HCT116 (cell line): ENCODE results near the gene KRAS. TPM values are rescaled to one million over a fixed set of nuclear protein-coding genes. Genes with fewer than 3 reads are reported as not detected.

Source experiments
- ATAC-seq: fragments of 200-7000 bp; cut with Tn5 transposase; 2 replicates; pipeline ENCODE4 v1.9.1; 2020; ENCODE audit warnings: mild to moderate bottlenecking, moderate library complexity
- BruUV-seq: library from RNA; stranded (reverse); fragments of 400-500 nt; replicated peaks from 2 replicates; lab custom pipeline; 2021; lab: Mats Ljungman, UMichigan
- CTCF ChIA-PET: fragments of 300-600 bp; sonication (Branson Sonifier 250); formaldehyde crosslinking; loops from one replicate; lab custom pipeline; 2021; ENCODE audit warnings: antibody characterized with exemption; lab: Charles Lee
- POLR2A ChIA-PET: fragments of 300-600, 350-600 bp; sonication (Branson Sonifier 250); formaldehyde crosslinking; loops from one replicate; lab custom pipeline; 2021; ENCODE audit warnings: antibody characterized with exemption; lab: Charles Lee
- RAD21 ChIA-PET, 2 experiments: fragments of 300-600 bp; sonication (Branson Sonifier 250); formaldehyde crosslinking; loops; one replicate each; lab custom pipeline; 2023; ENCODE audit warnings: low total read pairs in 2 of 2; ENCODE audit not compliant: uncharacterized antibody in 2 of 2, unreplicated experiment in 2 of 2, low non-redundant PET in 1 of 2; lab: Charles Lee
- DNase-seq: peaks from one replicate; pipeline ENCODE4 v3.0.0-alpha.2; 2010; ENCODE audit warnings: low read depth, low spot score
- H2AFZ ChIP-seq: fragments of 200-600 bp; shearing (Covaris generic), sonication (generic); 2 replicates; pipeline ENCODE4 v1.6.1; 2017; ENCODE audit warnings: low read depth, mixed run types, mixed read lengths, antibody characterized with exemption, low read length; ENCODE audit not compliant: poor library complexity, severe bottlenecking
- H3K27ac ChIP-seq: 2 replicates; pipeline ENCODE4 v1.5.1; 2012; ENCODE audit warnings: low read depth, low read length
- H3K27me3 ChIP-seq: fragments of 200-600 bp; sonication (generic); 2 replicates; pipeline ENCODE4 v1.6.1; 2016; ENCODE audit warnings: mixed run types, low read length, mixed read lengths; ENCODE audit not compliant: insufficient read depth
- H3K36me3 ChIP-seq, 2 experiments: fragments of 200-500 bp in 1 of 2; fragments of 200-600 bp in 1 of 2; sonication (Bioruptor generic) in 1 of 2; sonication (generic) in 1 of 2; 2 replicates each; pipeline versions ENCODE4 v1.5.1 to v1.6.1; 2014 to 2016; ENCODE audit warnings: low read length in 2 of 2, inconsistent platforms in 1 of 2, mixed read lengths in 1 of 2, mixed run types in 1 of 2; ENCODE audit not compliant: insufficient read depth in 2 of 2, control insufficient read depth in 1 of 2
- H3K4me1 ChIP-seq, 2 experiments: fragments of 200-600 bp in 1 of 2; sonication (generic) in 1 of 2; 2 replicates each; pipeline versions ENCODE4 v1.5.1 to v1.6.1; 2012 to 2017; ENCODE audit warnings: low read length in 2 of 2, inconsistent platforms in 1 of 2, mild to moderate bottlenecking in 1 of 2, mixed read lengths in 1 of 2, mixed run types in 1 of 2, moderate library complexity in 1 of 2; ENCODE audit not compliant: insufficient read depth in 2 of 2, control insufficient read depth in 1 of 2
- H3K4me2 ChIP-seq: fragments of 200-600 bp; sonication (generic); 2 replicates; pipeline ENCODE4 v1.6.1; 2017; ENCODE audit warnings: mixed run types, low read length, mixed read lengths
- H3K4me3 ChIP-seq, 2 experiments: fragments of 200-600 bp in 1 of 2; sonication (generic) in 1 of 2; replicated peaks in 1 of 2; 2 replicates each; pipeline ENCODE4 v1.5.1; 2011 to 2016; ENCODE audit warnings: low read length in 2 of 2, control low read depth in 1 of 2, low read depth in 1 of 2, mild to moderate bottlenecking in 1 of 2, mixed read lengths in 1 of 2, mixed run types in 1 of 2
- H3K79me2 ChIP-seq: fragments of 200-600 bp; sonication (generic); 2 replicates; pipeline ENCODE4 v1.6.1; 2017; ENCODE audit warnings: mild to moderate bottlenecking, mixed run types, low read length, moderate library complexity, mixed read lengths; ENCODE audit not compliant: insufficient read depth
- H3K9ac ChIP-seq: fragments of 200-600 bp; sonication (generic); 2 replicates; pipeline ENCODE4 v1.6.1; 2016; ENCODE audit warnings: low read length, mixed read lengths
- H3K9me2 ChIP-seq: fragments of 200-600 bp; sonication (generic), shearing (Covaris generic); 2 replicates; pipeline ENCODE4 v1.6.1; 2017; ENCODE audit warnings: mixed run types, mild to moderate bottlenecking, moderate library complexity; ENCODE audit not compliant: insufficient read depth
- H3K9me3 ChIP-seq, 2 experiments: fragments of 200-500 bp in 1 of 2; fragments of 200-600 bp in 1 of 2; sonication (Bioruptor generic) in 1 of 2; sonication (generic) in 1 of 2; 2 replicates each; pipeline ENCODE4 v1.6.1; 2014 to 2017; ENCODE audit warnings: low read length in 2 of 2, mixed read lengths in 2 of 2, inconsistent platforms in 1 of 2, low read depth in 1 of 2, mild to moderate bottlenecking in 1 of 2, mixed run types in 1 of 2, moderate library complexity in 1 of 2; ENCODE audit not compliant: control insufficient read depth in 1 of 2, insufficient read depth in 1 of 2
- H4K20me1 ChIP-seq: fragments of 200-600 bp; sonication (generic), shearing (Covaris generic); 2 replicates; pipeline ENCODE4 v1.6.1; 2017; ENCODE audit warnings: mixed run types, mild to moderate bottlenecking, moderate library complexity; ENCODE audit not compliant: insufficient read depth
- CBX3 ChIP-seq: IDR thresholded peaks from 2 replicates; pipeline ENCODE4 v1.6.1; 2012; ENCODE audit warnings: low read depth
- CEBPB ChIP-seq: IDR thresholded peaks from 2 replicates; pipeline ENCODE4 v1.6.1; 2012; ENCODE audit warnings: low read depth
- EGR1 ChIP-seq: IDR thresholded peaks from 2 replicates; pipeline ENCODE4 v1.6.1; 2012; ENCODE audit warnings: low read depth
- ELF1 ChIP-seq: IDR thresholded peaks from 2 replicates; pipeline ENCODE4 v1.6.1; 2012; ENCODE audit warnings: low read depth, borderline replicate concordance
- EZH2 ChIP-seq: fragments of 200-600 bp; sonication (generic); IDR thresholded peaks from 2 replicates; pipeline ENCODE4 v1.6.1; 2017; ENCODE audit warnings: antibody characterized with exemption, mixed run types
- FOSL1 ChIP-seq: IDR thresholded peaks from 2 replicates; pipeline ENCODE4 v1.6.1; 2012; ENCODE audit warnings: low read depth
- JUND ChIP-seq: IDR thresholded peaks from 2 replicates; pipeline ENCODE4 v1.6.1; 2012
- POLR2AphosphoS5 ChIP-seq: IDR thresholded peaks from 2 replicates; pipeline ENCODE4 v1.6.1; 2011; ENCODE audit warnings: mild to moderate bottlenecking, low read depth, low read length, moderate library complexity
- RAD21 ChIP-seq: IDR thresholded peaks from 2 replicates; pipeline ENCODE4 v1.6.1; 2012; ENCODE audit warnings: low read depth, mild to moderate bottlenecking
- SP1 ChIP-seq: IDR thresholded peaks from 2 replicates; pipeline ENCODE4 v1.6.1; 2012; ENCODE audit warnings: low read depth
- SRF ChIP-seq: IDR thresholded peaks from 2 replicates; pipeline ENCODE4 v1.6.1; 2012; ENCODE audit warnings: low read depth
- TCF7L2 ChIP-seq: IDR thresholded peaks from 2 replicates; pipeline ENCODE4 v1.7.0; 2011; ENCODE audit warnings: borderline replicate concordance, inconsistent platforms; ENCODE audit not compliant: insufficient read depth, insufficient read length; ENCODE audit errors: extremely low read depth
- YY1 ChIP-seq: IDR thresholded peaks from 2 replicates; pipeline ENCODE4 v1.6.1; 2011; ENCODE audit warnings: low read length, low read depth, moderate library complexity, mild to moderate bottlenecking; ENCODE audit not compliant: insufficient replicate concordance; ENCODE audit errors: extremely low read depth
- ZFX ChIP-seq: fragments of 450-650 bp; IDR thresholded peaks from 2 replicates; pipeline ENCODE4 v1.6.1; 2017
- intact Hi-C: fragments of 100-400 bp; cut with micrococcal nuclease; formaldehyde crosslinking; loops from 2 replicates; pipeline ENCODE4 v1.10.0; 2022
- total RNA-seq: library from RNA; stranded (reverse); gene quantifications from one replicate; pipeline ENCODE4 v1.2.1, GENCODE V29; 2021; ENCODE audit not compliant: unreplicated experiment
- TF ChIP-seq, protein P1 (sequence below): IDR thresholded peaks from 2 replicates; pipeline ENCODE4 v1.6.1; 2012
- TF ChIP-seq, protein P2 (sequence below): IDR thresholded peaks from 2 replicates; pipeline ENCODE4 v1.6.1; 2011; ENCODE audit warnings: mild to moderate bottlenecking, low read length, moderate library complexity; ENCODE audit not compliant: insufficient replicate concordance; ENCODE audit errors: extremely low read depth
- TF ChIP-seq, protein P3 (sequence below): IDR thresholded peaks from 2 replicates; pipeline ENCODE4 v1.6.1; 2012; ENCODE audit warnings: low read depth

Gene KRAS
- total RNA-seq, 1 experiment from 2014 or later = 37.5 TPM

DNA sequence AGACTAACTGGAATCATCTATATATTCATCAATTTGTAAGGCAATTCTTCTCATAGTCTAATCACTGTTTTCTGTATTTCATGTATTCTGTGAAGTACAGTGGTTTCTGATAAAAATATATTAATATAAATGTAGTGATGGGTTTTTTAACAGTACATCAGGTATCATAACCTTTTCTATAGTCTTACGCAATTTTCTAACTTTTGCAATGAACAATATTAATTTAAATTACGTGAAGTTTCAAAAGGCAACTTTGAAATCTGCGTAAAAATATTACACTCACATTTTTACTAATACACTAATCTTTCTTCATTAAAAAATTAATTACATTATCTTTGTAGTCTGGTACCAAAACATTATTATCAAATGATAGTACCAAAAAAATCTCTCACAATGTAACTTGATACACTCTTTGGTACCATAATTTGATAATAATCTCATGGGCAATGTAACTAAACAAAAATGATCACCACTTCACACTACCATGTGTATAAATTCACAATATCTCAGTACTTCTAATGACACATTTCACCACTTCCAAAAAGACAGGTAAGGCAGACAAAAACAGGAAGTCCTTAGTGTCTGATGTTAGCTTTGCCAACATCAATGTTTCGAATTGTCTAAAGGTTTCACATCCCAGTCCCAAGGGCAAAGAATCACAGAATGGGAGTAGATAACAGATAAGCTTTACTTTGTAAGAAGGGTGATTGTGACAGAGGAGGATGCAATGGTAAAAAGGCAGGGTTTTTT is 64.5 kb downstream of the KRAS start (continued):
- TF ChIP-seq TCF7L2 (no peak), JUND (no peak), ELF1 (no peak), FOSL1 (no peak), EZH2 (no peak), CBX3 (no peak)
- TF ChIP-seq, all 23 proteins: peak for 0

DNA sequence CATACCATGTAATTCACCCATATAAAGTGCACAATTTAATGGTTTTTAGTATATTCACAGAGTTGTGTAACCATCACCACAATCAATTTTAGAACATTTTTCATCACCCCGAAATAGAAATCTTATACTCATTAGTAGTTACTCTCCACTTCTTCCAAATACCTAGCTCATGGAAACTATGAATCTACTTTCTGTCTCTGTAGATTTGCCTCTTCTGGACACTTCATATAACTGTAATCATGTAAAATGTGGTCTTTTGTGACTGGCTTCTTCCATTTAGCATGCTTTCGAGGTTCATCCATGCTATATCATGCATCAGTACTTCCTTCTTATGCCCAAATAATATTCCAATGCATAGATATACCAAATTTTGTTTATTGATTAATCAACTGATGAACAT is 66.6 kb downstream of the KRAS start:
- Histone ChIP-seq H3K4me2 (no peak overlapping the region), H3K36me3 (no peaks in the 10 kb centered on the region), H3K27ac (no peak overlapping the region), H3K4me1 (peaks cover 13 to 16% of the 10 kb centered on the region in 2 experiments), H3K79me2 (no peaks in the 10 kb centered on the region), H3K27me3 (no peaks in the 10 kb centered on the region), H2AFZ (no peak overlapping the region), H4K20me1 (no peaks in the 10 kb centered on the region), H3K4me3 (no peak overlapping the region), H3K9me3 (no peaks in the 10 kb centered on the region), H3K9ac (no peak overlapping the region), H3K9me2 (no peaks in the 10 kb centered on the region)
- DNase-seq = no peak
- ATAC-seq = no peak
- TF ChIP-seq EGR1 = no peak
- TF ChIP-seq SP1 = no peak
- TF ChIP-seq CEBPB = no peak
- no peak for TF ChIP-seq JUND
- TF ChIP-seq, protein P1, sequence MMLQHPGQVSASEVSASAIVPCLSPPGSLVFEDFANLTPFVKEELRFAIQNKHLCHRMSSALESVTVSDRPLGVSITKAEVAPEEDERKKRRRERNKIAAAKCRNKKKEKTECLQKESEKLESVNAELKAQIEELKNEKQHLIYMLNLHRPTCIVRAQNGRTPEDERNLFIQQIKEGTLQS = no peak
- no peak for TF ChIP-seq FOSL1
- TF ChIP-seq POLR2AphosphoS5 = no peak
- no peak for TF ChIP-seq TCF7L2
- TF ChIP-seq, protein P2, sequence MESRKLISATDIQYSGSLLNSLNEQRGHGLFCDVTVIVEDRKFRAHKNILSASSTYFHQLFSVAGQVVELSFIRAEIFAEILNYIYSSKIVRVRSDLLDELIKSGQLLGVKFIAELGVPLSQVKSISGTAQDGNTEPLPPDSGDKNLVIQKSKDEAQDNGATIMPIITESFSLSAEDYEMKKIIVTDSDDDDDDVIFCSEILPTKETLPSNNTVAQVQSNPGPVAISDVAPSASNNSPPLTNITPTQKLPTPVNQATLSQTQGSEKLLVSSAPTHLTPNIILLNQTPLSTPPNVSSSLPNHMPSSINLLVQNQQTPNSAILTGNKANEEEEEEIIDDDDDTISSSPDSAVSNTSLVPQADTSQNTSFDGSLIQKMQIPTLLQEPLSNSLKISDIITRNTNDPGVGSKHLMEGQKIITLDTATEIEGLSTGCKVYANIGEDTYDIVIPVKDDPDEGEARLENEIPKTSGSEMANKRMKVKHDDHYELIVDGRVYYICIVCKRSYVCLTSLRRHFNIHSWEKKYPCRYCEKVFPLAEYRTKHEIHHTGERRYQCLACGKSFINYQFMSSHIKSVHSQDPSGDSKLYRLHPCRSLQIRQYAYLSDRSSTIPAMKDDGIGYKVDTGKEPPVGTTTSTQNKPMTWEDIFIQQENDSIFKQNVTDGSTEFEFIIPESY = no peak
- TF ChIP-seq ELF1 = no peak
- TF ChIP-seq ZFX = no peak
- TF ChIP-seq RAD21 = no peak
- TF ChIP-seq SRF = no peak
- TF ChIP-seq, protein P3, sequence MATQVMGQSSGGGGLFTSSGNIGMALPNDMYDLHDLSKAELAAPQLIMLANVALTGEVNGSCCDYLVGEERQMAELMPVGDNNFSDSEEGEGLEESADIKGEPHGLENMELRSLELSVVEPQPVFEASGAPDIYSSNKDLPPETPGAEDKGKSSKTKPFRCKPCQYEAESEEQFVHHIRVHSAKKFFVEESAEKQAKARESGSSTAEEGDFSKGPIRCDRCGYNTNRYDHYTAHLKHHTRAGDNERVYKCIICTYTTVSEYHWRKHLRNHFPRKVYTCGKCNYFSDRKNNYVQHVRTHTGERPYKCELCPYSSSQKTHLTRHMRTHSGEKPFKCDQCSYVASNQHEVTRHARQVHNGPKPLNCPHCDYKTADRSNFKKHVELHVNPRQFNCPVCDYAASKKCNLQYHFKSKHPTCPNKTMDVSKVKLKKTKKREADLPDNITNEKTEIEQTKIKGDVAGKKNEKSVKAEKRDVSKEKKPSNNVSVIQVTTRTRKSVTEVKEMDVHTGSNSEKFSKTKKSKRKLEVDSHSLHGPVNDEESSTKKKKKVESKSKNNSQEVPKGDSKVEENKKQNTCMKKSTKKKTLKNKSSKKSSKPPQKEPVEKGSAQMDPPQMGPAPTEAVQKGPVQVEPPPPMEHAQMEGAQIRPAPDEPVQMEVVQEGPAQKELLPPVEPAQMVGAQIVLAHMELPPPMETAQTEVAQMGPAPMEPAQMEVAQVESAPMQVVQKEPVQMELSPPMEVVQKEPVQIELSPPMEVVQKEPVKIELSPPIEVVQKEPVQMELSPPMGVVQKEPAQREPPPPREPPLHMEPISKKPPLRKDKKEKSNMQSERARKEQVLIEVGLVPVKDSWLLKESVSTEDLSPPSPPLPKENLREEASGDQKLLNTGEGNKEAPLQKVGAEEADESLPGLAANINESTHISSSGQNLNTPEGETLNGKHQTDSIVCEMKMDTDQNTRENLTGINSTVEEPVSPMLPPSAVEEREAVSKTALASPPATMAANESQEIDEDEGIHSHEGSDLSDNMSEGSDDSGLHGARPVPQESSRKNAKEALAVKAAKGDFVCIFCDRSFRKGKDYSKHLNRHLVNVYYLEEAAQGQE = no peak
- TF ChIP-seq YY1 = no peak
- intact Hi-C loops = no loop called here
- CTCF ChIA-PET = no interaction called here
- RAD21 ChIA-PET = no interaction called here
- no TSS peak for BruUV-seq
- POLR2A ChIA-PET = interaction anchor here (0.7 kb wide), 1 partner anchor 208 kb away, joined by 3 read pairs; no protein-coding TSS in a partner anchor
